ENCODE results near the gene HK2.

The HK2 gene

GRCh38 chr2:74935975-74936391 lies 102.1 kb downstream of the HK2 start:
- H3K79me2 ChIP-seq (ENCODE audit: insufficient read depth, low read length), result no peaks in the 10 kb centered on the region
- no peak overlapping the region for H3K9ac ChIP-seq (ENCODE audit: low read depth, low read length, poor library complexity, severe bottlenecking)
- no peaks in the 10 kb centered on the region for H4K20me1 ChIP-seq (ENCODE audit: insufficient read depth, low read length, poor library complexity, severe bottlenecking)
- H3K27me3 ChIP-seq (ENCODE audit: insufficient read depth, low read length, poor library complexity, severe bottlenecking), result no peaks in the 10 kb centered on the region
- TF ChIP-seq EZH2phosphoT487 (IDR thresholded peaks at IDR 0.05; ENCODE audit: borderline replicate concordance) (no peak), CTCF (conservative IDR thresholded peaks at IDR 0.05; ENCODE audit: low read length) (no peak)
- H3F3A ChIP-seq (ENCODE audit: low read depth), result no peaks in the 10 kb centered on the region
- no peak overlapping the region for H2AFZ ChIP-seq (ENCODE audit: low read length)
- H3K4me3 ChIP-seq (ENCODE audit: low read length, poor library complexity, severe bottlenecking), result no peak overlapping the region
- no peaks in the 10 kb centered on the region for H3K9me2 ChIP-seq (replicated peaks; ENCODE audit: low read depth, low read length)
- H3K4me1 ChIP-seq (ENCODE audit: insufficient read depth, low read length, poor library complexity, severe bottlenecking), result no peaks in the 10 kb centered on the region
- no peaks in the 10 kb centered on the region for H3K36me3 ChIP-seq (ENCODE audit: insufficient read depth, low read length)
- no peak overlapping the region for H3K4me2 ChIP-seq (ENCODE audit: low read depth, low read length, poor library complexity, severe bottlenecking)
- no peaks in the 10 kb centered on the region for H3K9me3 ChIP-seq (ENCODE audit: insufficient read depth, low read depth, low read length)

DNA sequence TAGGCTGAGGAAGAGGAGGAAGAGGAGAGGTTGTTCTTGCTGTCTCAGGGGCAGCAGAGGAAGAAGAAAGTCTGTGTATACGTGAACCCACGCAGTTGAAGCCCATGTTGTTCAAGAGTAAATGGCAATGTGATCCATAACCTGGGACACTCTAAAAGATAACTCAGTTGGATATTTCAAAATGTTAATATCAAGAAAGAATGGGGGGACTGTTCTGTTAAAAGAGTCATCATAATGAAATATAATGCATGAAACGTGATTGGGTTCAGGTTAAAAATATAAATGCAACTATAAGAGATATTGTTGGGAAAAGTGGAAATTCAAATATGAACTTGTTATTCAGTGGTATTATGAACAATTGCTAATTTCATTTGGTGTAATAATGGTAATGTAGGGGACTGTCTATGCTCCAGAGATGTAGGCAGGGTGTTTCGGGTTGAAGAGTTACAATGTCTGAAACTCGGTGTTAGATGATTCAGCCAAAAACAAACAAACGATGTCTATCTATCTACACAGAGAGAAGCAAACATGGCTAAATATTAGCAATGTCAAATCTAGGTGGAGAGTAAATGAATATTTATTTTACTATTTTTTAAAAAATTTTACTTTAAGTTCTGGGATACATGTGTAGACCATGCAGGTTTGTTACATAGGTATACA lies 103.4 kb downstream of the HK2 start:
- H4K20me1 ChIP-seq (ENCODE audit: insufficient read depth, low read length, poor library complexity, severe bottlenecking), result no peaks in the 10 kb centered on the region
- H3K79me2 ChIP-seq (ENCODE audit: insufficient read depth, low read length), result no peaks in the 10 kb centered on the region
- no peak overlapping the region for H3K4me2 ChIP-seq (ENCODE audit: low read depth, low read length, poor library complexity, severe bottlenecking)
- H3K4me1 ChIP-seq (ENCODE audit: insufficient read depth, low read length, poor library complexity, severe bottlenecking), result no peaks in the 10 kb centered on the region
- no peaks in the 10 kb centered on the region for H3K36me3 ChIP-seq (ENCODE audit: insufficient read depth, low read length)
- no peaks in the 10 kb centered on the region for H3K9me3 ChIP-seq (ENCODE audit: insufficient read depth, low read depth, low read length)
- no peaks in the 10 kb centered on the region for H3F3A ChIP-seq (ENCODE audit: low read depth)
- no peak for TF ChIP-seq EZH2phosphoT487 (IDR thresholded peaks at IDR 0.05; ENCODE audit: borderline replicate concordance)
- H3K9me2 ChIP-seq (replicated peaks; ENCODE audit: low read depth, low read length), result no peaks in the 10 kb centered on the region
- H3K4me3 ChIP-seq (ENCODE audit: low read length, poor library complexity, severe bottlenecking), result no peak overlapping the region
- H3K9ac ChIP-seq (ENCODE audit: low read depth, low read length, poor library complexity, severe bottlenecking), result no peak overlapping the region
- H3K27me3 ChIP-seq (ENCODE audit: insufficient read depth, low read length, poor library complexity, severe bottlenecking), result no peaks in the 10 kb centered on the region
- no peak overlapping the region for H2AFZ ChIP-seq (ENCODE audit: low read length)

DNA sequence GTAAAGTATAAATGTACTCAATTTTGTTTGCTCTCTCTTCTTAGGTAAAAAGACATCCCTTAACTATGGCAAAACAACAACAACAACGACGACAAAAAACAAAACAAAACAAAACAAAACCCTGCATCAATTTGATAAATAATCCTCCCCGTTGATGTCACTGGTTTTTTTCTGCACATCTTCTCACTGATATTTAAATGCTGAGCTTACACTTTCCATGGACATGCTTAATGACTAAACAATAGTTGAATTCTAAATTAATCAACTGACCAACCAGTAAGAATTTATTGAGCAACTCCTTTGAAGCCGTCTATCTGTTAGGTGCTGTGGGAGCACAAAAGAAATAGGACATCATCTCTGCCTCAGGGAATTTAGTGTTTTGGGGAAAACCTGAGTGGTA lies 104.3 kb downstream of the HK2 start:
- Histone ChIP-seq H3F3A (ENCODE audit: low read depth) (no peaks in the 10 kb centered on the region), H3K9me2 (replicated peaks; ENCODE audit: low read depth, low read length) (no peaks in the 10 kb centered on the region)

More for the DNA sequence above, 104.3 kb downstream of the HK2 start:
- Histone ChIP-seq H3K4me2 (ENCODE audit: low read depth, low read length, poor library complexity, severe bottlenecking) (no peak overlapping the region), H3K4me1 (ENCODE audit: insufficient read depth, low read length, poor library complexity, severe bottlenecking) (no peaks in the 10 kb centered on the region), H3K36me3 (ENCODE audit: insufficient read depth, low read length) (no peaks in the 10 kb centered on the region), H3K9ac (ENCODE audit: low read depth, low read length, poor library complexity, severe bottlenecking) (no peak overlapping the region), H2AFZ (ENCODE audit: low read length) (no peak overlapping the region), H3K27me3 (ENCODE audit: insufficient read depth, low read length, poor library complexity, severe bottlenecking) (no peaks in the 10 kb centered on the region), H3K4me3 (ENCODE audit: low read length, poor library complexity, severe bottlenecking) (no peak overlapping the region), H4K20me1 (ENCODE audit: insufficient read depth, low read length, poor library complexity, severe bottlenecking) (no peaks in the 10 kb centered on the region), H3K79me2 (ENCODE audit: insufficient read depth, low read length) (no peaks in the 10 kb centered on the region), H3K9me3 (ENCODE audit: insufficient read depth, low read depth, low read length) (no peaks in the 10 kb centered on the region)
- no peak for TF ChIP-seq CTCF (conservative IDR thresholded peaks at IDR 0.05; ENCODE audit: low read length)
- TF ChIP-seq EZH2phosphoT487 (IDR thresholded peaks at IDR 0.05; ENCODE audit: borderline replicate concordance), result no peak

Data from Loucy (cell line).